Activated B cell treated with CpG ODN at 0.5 μM for 24 hours (primary cell): Measurements from ENCODE around the gene MSL1. TPM values are rescaled to one million over a fixed set of nuclear protein-coding genes. Genes with fewer than 3 reads are reported as not detected.
A peak's percentile ranks its signal among the peaks of the same experiment; 100 is the strongest.

Experiments used
- ATAC-seq: fragments of 200-7000 bp; cut with Tn5 transposase; one replicate; pipeline ENCODE4 v1.10.0; 2021; ENCODE audit warnings: low read depth, mild to moderate bottlenecking, moderate library complexity
- CTCF ChIA-PET: fragments of 350-600 bp; sonication (Branson Sonifier 250); formaldehyde crosslinking; loops from one replicate; lab custom pipeline; 2021; ENCODE audit warnings: antibody characterized with exemption; lab: Charles Lee
- POLR2A ChIA-PET: fragments of 350-600 bp; sonication (Branson Sonifier 250); formaldehyde crosslinking; loops from one replicate; lab custom pipeline; 2021; ENCODE audit warnings: antibody characterized with exemption; lab: Charles Lee
- DNase-seq: peaks from one replicate; pipeline ENCODE4 v3.0.0; 2022
- H3K27ac Mint-ChIP-seq: one replicate; pipeline ENCODE4 v1.8.0; 2020; ENCODE audit warnings: mixed read lengths
- H3K27me3 Mint-ChIP-seq: one replicate; pipeline ENCODE4 v1.8.0; 2021; ENCODE audit warnings: mixed read lengths
- H3K36me3 Mint-ChIP-seq: one replicate; pipeline ENCODE4 v1.8.0; 2021; ENCODE audit warnings: low read depth, mixed read lengths
- H3K4me1 Mint-ChIP-seq: one replicate; pipeline ENCODE4 v1.8.0; 2021; ENCODE audit warnings: mixed read lengths
- H3K4me3 Mint-ChIP-seq: one replicate; pipeline ENCODE4 v1.8.0; 2020; ENCODE audit warnings: mild to moderate bottlenecking, mixed read lengths
- H3K9me3 Mint-ChIP-seq: one replicate; pipeline ENCODE4 v1.8.0; 2020; ENCODE audit warnings: mixed read lengths
- intact Hi-C: fragments of 100-400 bp; cut with micrococcal nuclease; formaldehyde crosslinking; loops from one replicate; pipeline ENCODE4 v1.15.1; 2024
- total RNA-seq: library from RNA; stranded (reverse); gene quantifications from 2 replicates; pipeline ENCODE4 v1.2.3, GENCODE V29; 2022
- TF ChIP-seq, protein P1 (sequence below): fragments of 200-600 bp; IDR thresholded peaks from one replicate; pipeline ENCODE4 v1.8.0; 2022; ENCODE audit warnings: antibody characterized with exemption, mild to moderate bottlenecking

MSL1 gene
- total RNA-seq, 1 donor from 2014 or later, result 101 TPM

DNA sequence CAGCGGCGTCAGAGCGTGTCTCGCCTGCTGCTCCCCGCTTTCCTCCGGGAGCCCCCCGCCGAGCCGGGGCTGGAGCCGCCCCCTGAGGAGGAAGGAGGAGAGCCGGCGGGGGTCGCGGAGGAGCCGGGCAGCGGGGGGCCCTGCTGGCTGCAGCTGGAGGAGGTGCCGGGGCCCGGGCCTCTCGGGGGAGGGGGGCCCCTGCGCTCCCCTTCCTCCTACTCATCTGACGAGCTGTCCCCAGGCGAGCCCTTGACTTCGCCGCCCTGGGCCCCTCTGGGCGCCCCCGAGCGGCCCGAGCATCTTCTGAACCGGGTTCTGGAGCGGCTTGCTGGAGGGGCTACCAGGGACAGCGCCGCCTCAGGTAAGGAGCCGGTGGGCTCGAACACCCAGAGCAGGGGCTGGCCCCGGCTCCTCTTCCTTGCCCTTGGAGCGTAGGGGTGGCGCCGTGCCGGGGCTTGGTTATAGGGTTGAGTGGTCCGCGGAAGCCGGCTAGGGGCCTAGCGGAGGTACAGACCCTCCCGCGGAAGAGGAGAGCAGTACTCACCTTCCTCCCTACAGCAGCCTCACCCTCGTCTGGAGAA, 56.3 kb downstream of the MSL1 start:
- peaks cover 20% of the 10 kb centered on the region for H3K36me3 Mint-ChIP-seq
- no peak overlapping the region for H3K27ac Mint-ChIP-seq
- TF ChIP-seq, protein P1, sequence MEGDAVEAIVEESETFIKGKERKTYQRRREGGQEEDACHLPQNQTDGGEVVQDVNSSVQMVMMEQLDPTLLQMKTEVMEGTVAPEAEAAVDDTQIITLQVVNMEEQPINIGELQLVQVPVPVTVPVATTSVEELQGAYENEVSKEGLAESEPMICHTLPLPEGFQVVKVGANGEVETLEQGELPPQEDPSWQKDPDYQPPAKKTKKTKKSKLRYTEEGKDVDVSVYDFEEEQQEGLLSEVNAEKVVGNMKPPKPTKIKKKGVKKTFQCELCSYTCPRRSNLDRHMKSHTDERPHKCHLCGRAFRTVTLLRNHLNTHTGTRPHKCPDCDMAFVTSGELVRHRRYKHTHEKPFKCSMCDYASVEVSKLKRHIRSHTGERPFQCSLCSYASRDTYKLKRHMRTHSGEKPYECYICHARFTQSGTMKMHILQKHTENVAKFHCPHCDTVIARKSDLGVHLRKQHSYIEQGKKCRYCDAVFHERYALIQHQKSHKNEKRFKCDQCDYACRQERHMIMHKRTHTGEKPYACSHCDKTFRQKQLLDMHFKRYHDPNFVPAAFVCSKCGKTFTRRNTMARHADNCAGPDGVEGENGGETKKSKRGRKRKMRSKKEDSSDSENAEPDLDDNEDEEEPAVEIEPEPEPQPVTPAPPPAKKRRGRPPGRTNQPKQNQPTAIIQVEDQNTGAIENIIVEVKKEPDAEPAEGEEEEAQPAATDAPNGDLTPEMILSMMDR, result no peak
- H3K4me1 Mint-ChIP-seq, result peaks cover 10% of the 10 kb centered on the region
- H3K4me3 Mint-ChIP-seq, result peak overlapping the region; percentile 42
- H3K9me3 Mint-ChIP-seq, result no peaks in the 10 kb centered on the region
- CTCF ChIA-PET, result no interaction called here
- no peaks in the 10 kb centered on the region for H3K27me3 Mint-ChIP-seq
- intact Hi-C loops, result no loop called here
- POLR2A ChIA-PET, result interaction anchor here (0.6 to 0.9 kb wide), 2 partner anchors 13 to 58 kb away, joined by 3 to 4 read pairs; no protein-coding TSS in a partner anchor
- DNase-seq (peak; percentile 27), ATAC-seq (no peak)

DNA sequence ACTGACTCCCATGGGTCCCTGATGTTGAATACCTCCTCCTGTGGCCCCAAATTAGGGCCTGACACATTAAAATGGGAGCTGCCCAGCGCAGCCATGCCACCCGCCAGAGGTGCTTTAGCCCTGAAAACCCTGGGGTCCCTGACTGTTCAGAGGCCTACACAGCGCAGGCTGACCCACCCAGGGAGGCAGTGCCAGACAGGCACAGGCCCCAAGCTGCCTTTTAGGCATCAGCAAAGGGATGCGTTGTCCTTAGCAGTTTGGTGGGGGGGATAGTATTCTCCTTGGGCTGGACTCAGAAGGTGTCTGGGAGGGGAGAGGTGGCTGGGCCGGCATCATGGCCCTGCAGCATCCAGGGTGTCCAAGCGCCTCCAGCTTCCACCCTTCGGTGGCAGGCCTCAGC, 56.9 kb downstream of the MSL1 start:
- Mint-ChIP-seq H3K36me3 (peaks cover 15% of the 10 kb centered on the region), H3K27me3 (no peaks in the 10 kb centered on the region), H3K9me3 (no peaks in the 10 kb centered on the region), H3K4me3 (peak overlapping the region; percentile 42), H3K27ac (no peak overlapping the region), H3K4me1 (peaks cover 10% of the 10 kb centered on the region)
- no peak for ATAC-seq
- ChIA-PET CTCF (interaction anchor here (1.2 kb wide), 2 partner anchors 9 to 65 kb away, joined by 3 read pairs; no protein-coding TSS in a partner anchor), POLR2A (interaction anchor here (0.6 to 0.9 kb wide), 4 partner anchors 13 to 572 kb away, joined by 3 to 6 read pairs (median 4); no protein-coding TSS in a partner anchor)
- TF ChIP-seq, protein P1, result no peak
- DNase-seq, result no peak
- intact Hi-C loops, result no loop called here

GRCh38 chr17:40179923-40180659, 58.3 kb downstream of the MSL1 start:
- Mint-ChIP-seq H3K4me1 (peaks cover 10% of the 10 kb centered on the region), H3K27ac (no peak overlapping the region)
- POLR2A ChIA-PET, result no interaction called here

GRCh38 chr17:40180694-40181093, 58.9 kb downstream of the MSL1 start:
- no peak for ATAC-seq
- TF ChIP-seq, protein P1, result no peak
- no peak for DNase-seq
- no peak overlapping the region for H3K4me3 Mint-ChIP-seq
- H3K36me3 Mint-ChIP-seq, result peaks cover 5% of the 10 kb centered on the region
- H3K4me1 Mint-ChIP-seq, result peaks cover 10% of the 10 kb centered on the region
- no peaks in the 10 kb centered on the region for H3K27me3 Mint-ChIP-seq
- no peaks in the 10 kb centered on the region for H3K9me3 Mint-ChIP-seq
- intact Hi-C loops, result no loop called here
- POLR2A ChIA-PET, result no interaction called here
- no peak overlapping the region for H3K27ac Mint-ChIP-seq
- CTCF ChIA-PET, result interaction anchor here (1.4 kb wide), 1 partner anchor 12 kb away, joined by 4 read pairs; no protein-coding TSS in a partner anchor

More at GRCh38 chr17:40179923-40180659, 58.3 kb downstream of the MSL1 start:
- H3K9me3 Mint-ChIP-seq, result no peaks in the 10 kb centered on the region
- TF ChIP-seq, protein P1, result no peak
- CTCF ChIA-PET, result interaction anchor here (1.2 to 1.4 kb wide), 3 partner anchors 8 to 67 kb away, joined by 3 to 4 read pairs (median 3); no protein-coding TSS in a partner anchor
- no peaks in the 10 kb centered on the region for H3K27me3 Mint-ChIP-seq
- intact Hi-C loops, result no loop called here
- DNase-seq (no peak), ATAC-seq (no peak)
- H3K4me3 Mint-ChIP-seq, result no peak overlapping the region
- H3K36me3 Mint-ChIP-seq, result peaks cover 7% of the 10 kb centered on the region

- intact Hi-C loops, result no loop called here
- H3K27ac Mint-ChIP-seq, result no peak overlapping the region
- CTCF ChIA-PET, result no interaction called here
Measured at GRCh38 chr17:40181205-40181604, 59.4 kb downstream of the MSL1 start.

More at GRCh38 chr17:40181205-40181604, 59.4 kb downstream of the MSL1 start:
- no peaks in the 10 kb centered on the region for H3K27me3 Mint-ChIP-seq
- H3K9me3 Mint-ChIP-seq, result no peaks in the 10 kb centered on the region
- DNase-seq (no peak), ATAC-seq (no peak)
- TF ChIP-seq, protein P1, result no peak
- H3K4me1 Mint-ChIP-seq, result peaks cover 10% of the 10 kb centered on the region
- POLR2A ChIA-PET, result no interaction called here
- no peak overlapping the region for H3K4me3 Mint-ChIP-seq
- H3K36me3 Mint-ChIP-seq, result peaks cover under 1% of the 10 kb centered on the region
